PC-9 (cell line): ENCODE data around the gene ADAM17. TPM values are rescaled to one million over a fixed set of nuclear protein-coding genes. Genes with fewer than 3 reads are reported as not detected.
A peak's percentile ranks its signal among the peaks of the same experiment; 100 is the strongest.

Experiments used
- BruUV-seq: library from RNA; stranded (reverse); fragments of 400-500 nt; replicated peaks from 2 replicates; lab custom pipeline; 2021; lab: Mats Ljungman, UMichigan
- CTCF ChIA-PET: fragments of 300-600 bp; sonication (Branson Sonifier 250); formaldehyde crosslinking; loops from one replicate; lab custom pipeline; 2022; ENCODE audit warnings: antibody characterized with exemption; lab: Charles Lee
- POLR2A ChIA-PET: fragments of 300-600 bp; sonication (Branson Sonifier 250); formaldehyde crosslinking; loops from one replicate; lab custom pipeline; 2022; ENCODE audit warnings: antibody characterized with exemption; ENCODE audit not compliant: unreplicated experiment; lab: Charles Lee
- DNase-seq, 2 experiments: peaks; one replicate each; pipeline versions ENCODE4 v3.0.0 to v3.0.0-alpha.2; 2015 to 2022; ENCODE audit warnings: mixed read lengths in 1 of 2
- H2AFZ ChIP-seq: fragments of 200-600 bp; sonication (generic); 2 replicates; pipeline ENCODE4 v1.8.1; 2017; ENCODE audit warnings: antibody characterized with exemption
- H3F3A ChIP-seq: fragments of 200-600 bp; sonication (generic); 2 replicates; pipeline ENCODE4 v1.8.1; 2017; ENCODE audit warnings: antibody characterized with exemption, mild to moderate bottlenecking, low read depth; ENCODE audit not compliant: insufficient read depth
- H3K27ac ChIP-seq: fragments of 200-600 bp; sonication (generic); 2 replicates; pipeline ENCODE4 v1.6.1; 2016; ENCODE audit warnings: mixed run types
- H3K27me3 ChIP-seq: fragments of 200-600 bp; sonication (generic); 2 replicates; pipeline ENCODE4 v1.6.1; 2016; ENCODE audit warnings: low read depth, mixed run types; ENCODE audit not compliant: insufficient read depth
- H3K36me3 ChIP-seq: fragments of 200-600 bp; sonication (generic); 2 replicates; pipeline ENCODE4 v1.6.1; 2016; ENCODE audit warnings: low read depth, mixed run types
- H3K4me1 ChIP-seq: fragments of 200-600 bp; sonication (generic); replicated peaks from 2 replicates; pipeline ENCODE4 v1.6.1; 2016; ENCODE audit warnings: mixed run types; ENCODE audit not compliant: insufficient read depth
- H3K4me2 ChIP-seq: fragments of 200-600 bp; sonication (generic); 2 replicates; pipeline ENCODE4 v1.6.1; 2017; ENCODE audit warnings: mixed run types
- H3K4me3 ChIP-seq: fragments of 200-600 bp; sonication (generic); 2 replicates; pipeline ENCODE4 v1.6.1; 2016; ENCODE audit warnings: mixed run types
- H3K79me2 ChIP-seq: fragments of 200-600 bp; sonication (generic); 2 replicates; pipeline ENCODE4 v1.6.1; 2017; ENCODE audit warnings: low read depth, mixed run types
- H3K9me2 ChIP-seq: fragments of 200-600 bp; sonication (generic); 2 replicates; pipeline ENCODE4 v1.8.1; 2017; ENCODE audit warnings: mild to moderate bottlenecking; ENCODE audit not compliant: insufficient read depth
- H3K9me3 ChIP-seq: fragments of 200-600 bp; sonication (generic); 2 replicates; pipeline ENCODE4 v1.8.1; 2016; ENCODE audit warnings: low read depth; ENCODE audit not compliant: insufficient read depth
- H4K20me1 ChIP-seq: fragments of 200-600 bp; sonication (generic); 2 replicates; pipeline ENCODE4 v1.8.1; 2017; ENCODE audit not compliant: insufficient read depth
- EZH2 ChIP-seq: fragments of 200-600 bp; sonication (generic); IDR thresholded peaks from 2 replicates; pipeline ENCODE4 v1.8.0; 2017; ENCODE audit warnings: antibody characterized with exemption, low read depth
- intact Hi-C: fragments of 100-400 bp; cut with micrococcal nuclease; formaldehyde crosslinking; loops from one replicate; pipeline ENCODE4 v1.10.0; 2022; ENCODE audit not compliant: unreplicated experiment
- total RNA-seq: library from RNA; stranded (reverse); gene quantifications from 2 replicates; pipeline ENCODE4 v1.2.3, GENCODE V29; 2021
- TF ChIP-seq, protein P1 (sequence below): fragments of 200-600 bp; sonication (generic); conservative IDR thresholded peaks from 2 replicates; pipeline ENCODE4 v1.6.1; 2017; ENCODE audit warnings: mixed run types, antibody characterized with exemption, mild to moderate bottlenecking, moderate library complexity

The ADAM17 gene
- total RNA-seq, 1 experiment from 2014 or later = 65.0 TPM

- Histone ChIP-seq H3K27me3 (no peaks in the 10 kb centered on the region), H3K4me2 (no peak overlapping the region), H3K27ac (no peak overlapping the region), H3K9me2 (no peaks in the 10 kb centered on the region), H3F3A (peaks cover 27% of the 10 kb centered on the region), H3K9me3 (no peaks in the 10 kb centered on the region), H3K36me3 (peaks cover 38% of the 10 kb centered on the region), H2AFZ (no peak overlapping the region), H3K79me2 (no peaks in the 10 kb centered on the region), H3K4me1 (no peaks in the 10 kb centered on the region), H3K4me3 (no peak overlapping the region), H4K20me1 (no peaks in the 10 kb centered on the region; the same call in none of the 2 replicates)
- intact Hi-C loops = no loop called here
- ChIA-PET CTCF (no interaction called here), POLR2A (no interaction called here)
- TF ChIP-seq, protein P1, sequence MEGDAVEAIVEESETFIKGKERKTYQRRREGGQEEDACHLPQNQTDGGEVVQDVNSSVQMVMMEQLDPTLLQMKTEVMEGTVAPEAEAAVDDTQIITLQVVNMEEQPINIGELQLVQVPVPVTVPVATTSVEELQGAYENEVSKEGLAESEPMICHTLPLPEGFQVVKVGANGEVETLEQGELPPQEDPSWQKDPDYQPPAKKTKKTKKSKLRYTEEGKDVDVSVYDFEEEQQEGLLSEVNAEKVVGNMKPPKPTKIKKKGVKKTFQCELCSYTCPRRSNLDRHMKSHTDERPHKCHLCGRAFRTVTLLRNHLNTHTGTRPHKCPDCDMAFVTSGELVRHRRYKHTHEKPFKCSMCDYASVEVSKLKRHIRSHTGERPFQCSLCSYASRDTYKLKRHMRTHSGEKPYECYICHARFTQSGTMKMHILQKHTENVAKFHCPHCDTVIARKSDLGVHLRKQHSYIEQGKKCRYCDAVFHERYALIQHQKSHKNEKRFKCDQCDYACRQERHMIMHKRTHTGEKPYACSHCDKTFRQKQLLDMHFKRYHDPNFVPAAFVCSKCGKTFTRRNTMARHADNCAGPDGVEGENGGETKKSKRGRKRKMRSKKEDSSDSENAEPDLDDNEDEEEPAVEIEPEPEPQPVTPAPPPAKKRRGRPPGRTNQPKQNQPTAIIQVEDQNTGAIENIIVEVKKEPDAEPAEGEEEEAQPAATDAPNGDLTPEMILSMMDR = no peak
- TF ChIP-seq EZH2 = no peak
- BruUV-seq = no TSS peak
- no peak for DNase-seq
Measured at GRCh38 chr2:9461079-9461478, 94.6 kb downstream of the ADAM17 start.

GRCh38 chr2:9460441-9461017 is 95.1 kb downstream of the ADAM17 start:
- peaks cover 29% of the 10 kb centered on the region for H3F3A ChIP-seq
- no peaks in the 10 kb centered on the region; the same call in none of the 2 replicates for H4K20me1 ChIP-seq
- no peak for DNase-seq
- intact Hi-C loops = no loop called here
- no peaks in the 10 kb centered on the region for H3K9me2 ChIP-seq
- BruUV-seq = no TSS peak
- H3K4me2 ChIP-seq = no peak overlapping the region
- ChIA-PET CTCF (no interaction called here), POLR2A (no interaction called here)
- H3K79me2 ChIP-seq = no peaks in the 10 kb centered on the region
- no peaks in the 10 kb centered on the region for H3K9me3 ChIP-seq
- H3K27ac ChIP-seq = no peak overlapping the region
- H3K27me3 ChIP-seq = no peaks in the 10 kb centered on the region
- no peak overlapping the region for H3K4me3 ChIP-seq
- TF ChIP-seq, protein P1 = no peak
- no peak for TF ChIP-seq EZH2
- peaks cover 35% of the 10 kb centered on the region for H3K36me3 ChIP-seq
- H2AFZ ChIP-seq = no peak overlapping the region
- no peaks in the 10 kb centered on the region for H3K4me1 ChIP-seq

DNA sequence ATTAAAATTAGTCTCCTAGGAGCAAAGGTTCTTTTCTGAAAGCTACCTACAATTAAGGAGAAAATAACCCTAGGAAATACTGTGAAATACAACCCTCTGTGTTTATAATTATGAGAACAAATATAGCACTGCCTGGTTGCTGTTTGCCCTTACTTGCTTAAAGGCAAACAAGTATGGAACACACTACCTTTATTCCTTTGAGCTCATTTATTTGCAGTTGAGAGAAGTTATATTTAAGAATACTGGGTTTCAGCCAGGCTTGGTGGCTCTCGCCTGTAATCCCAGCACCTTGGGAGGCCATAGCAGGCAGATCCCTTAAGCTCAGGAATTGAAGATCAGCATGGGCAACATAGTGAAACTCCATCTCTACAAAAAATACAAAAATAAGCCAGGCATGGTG is 104.4 kb downstream of the ADAM17 start:
- CTCF ChIA-PET = interaction anchor here (0.6 kb wide), 1 partner anchor 623 kb away, joined by 3 read pairs; no protein-coding TSS in a partner anchor
- TF ChIP-seq EZH2 = no peak
- TF ChIP-seq, protein P1 = no peak
- H3K36me3 ChIP-seq = peaks cover 34% of the 10 kb centered on the region

More for the DNA sequence above, 104.4 kb downstream of the ADAM17 start:
- Histone ChIP-seq H3K4me2 (no peak overlapping the region), H3K4me1 (no peaks in the 10 kb centered on the region), H3K27me3 (no peaks in the 10 kb centered on the region), H4K20me1 (no peaks in the 10 kb centered on the region), H3K79me2 (no peaks in the 10 kb centered on the region), H2AFZ (no peak overlapping the region), H3K9me3 (no peaks in the 10 kb centered on the region), H3K9me2 (no peaks in the 10 kb centered on the region), H3K4me3 (no peak overlapping the region), H3F3A (peaks cover 3% of the 10 kb centered on the region; the same call in 1 of the 2 replicates), H3K27ac (0 out of 2 replicates have a peak overlapping the region, but pooled peaks have one; percentile 3)
- intact Hi-C loops = no loop called here
- POLR2A ChIA-PET = no interaction called here
- BruUV-seq = no TSS peak
- no peak for DNase-seq
